ENCODE data around the gene HSPA5. TPM values are rescaled to one million over a fixed set of nuclear protein-coding genes. Genes with fewer than 3 reads are reported as not detected.

HSPA5 gene
- total and polyA plus RNA-seq, 8 donors = 270 to 479 (median 334) TPM

- Histone ChIP-seq H3K9me3 (no peaks in the 10 kb centered on the region), H3K27ac (no peak overlapping the region), H3K4me3 (no peak overlapping the region), H3K27me3 (no peaks in the 10 kb centered on the region), H3K4me1 (peaks cover 13 to 19% of the 10 kb centered on the region in 2 donors), H3K36me3 (peaks cover 0 to 6% of the 10 kb centered on the region in 2 donors)
- intact Hi-C loops (cut with DNase I) = no loop called here
- DNase-seq (no peak), ATAC-seq (no peak)
- no peak for TF ChIP-seq CTCF (IDR thresholded peaks at IDR 0.05)
Measured at GRCh38 chr9:125277411-125277810, 36.3 kb upstream of the HSPA5 start.

- Histone ChIP-seq H3K4me1 (peaks cover 20 to 26% of the 10 kb centered on the region in 2 donors), H3K9me3 (no peaks in the 10 kb centered on the region), H3K27ac (no peak overlapping the region), H3K4me3 (no peak overlapping the region), H3K27me3 (no peaks in the 10 kb centered on the region), H3K36me3 (peaks cover 0 to 6% of the 10 kb centered on the region in 2 donors)
- intact Hi-C loops (cut with DNase I) = no loop called here
- no peak for TF ChIP-seq CTCF (IDR thresholded peaks at IDR 0.05)
- no peak for DNase-seq
- no peak for ATAC-seq
Measured at GRCh38 chr9:125276771-125277170, 35.6 kb upstream of the HSPA5 start.

GRCh38 chr9:125272697-125273096 lies 31.6 kb upstream of the HSPA5 start:
- H3K4me1 ChIP-seq = peaks cover 21 to 31% of the 10 kb centered on the region in 2 donors
- ATAC-seq = peak; percentile 72
- H3K27ac ChIP-seq = peak overlapping the region; percentile 49 to 70
- H3K4me3 ChIP-seq = no peak overlapping the region
- peaks cover 0 to 12% of the 10 kb centered on the region in 2 donors for H3K36me3 ChIP-seq
- H3K27me3 ChIP-seq = no peaks in the 10 kb centered on the region
- H3K9me3 ChIP-seq = no peaks in the 10 kb centered on the region
- intact Hi-C loops (cut with DNase I) = no loop called here
- peak in 1 of 4 donors; percentile 50 for DNase-seq
- TF ChIP-seq CTCF (IDR thresholded peaks at IDR 0.05) = no peak

- no peaks in the 10 kb centered on the region for H3K9me3 ChIP-seq
- no peak for DNase-seq
- no peaks in the 10 kb centered on the region for H3K27me3 ChIP-seq
- H3K4me1 ChIP-seq = peaks cover 21 to 31% of the 10 kb centered on the region in 2 donors
- TF ChIP-seq CTCF (IDR thresholded peaks at IDR 0.05) = no peak
- peak overlapping the region in 1 of 2 donors; percentile 70 for H3K27ac ChIP-seq
- peaks cover 0 to 28% of the 10 kb centered on the region in 2 donors for H3K36me3 ChIP-seq
- intact Hi-C loops (cut with DNase I) = no loop called here
- no peak for ATAC-seq
- no peak overlapping the region for H3K4me3 ChIP-seq
Measured at GRCh38 chr9:125271081-125271480, 29.9 kb upstream of the HSPA5 start.

GRCh38 chr9:125269014-125269397 lies 27.9 kb upstream of the HSPA5 start:
- Histone ChIP-seq H3K9me3 (no peaks in the 10 kb centered on the region), H3K27me3 (no peaks in the 10 kb centered on the region), H3K4me3 (no peak overlapping the region), H3K4me1 (peaks cover 21 to 39% of the 10 kb centered on the region in 2 donors), H3K27ac (no peak overlapping the region), H3K36me3 (peaks cover 0 to 43% of the 10 kb centered on the region in 2 donors)
- ATAC-seq = peak; percentile 53
- intact Hi-C loops (cut with DNase I) = no loop called here
- DNase-seq = no peak
- no peak for TF ChIP-seq CTCF (IDR thresholded peaks at IDR 0.05)

Data from left lung (tissue), 10 donors.